Gastrocnemius medialis (tissue), 4 donors: ENCODE results near the gene NUFIP2.

Experiments
- CTCF ChIP-seq, 5 experiments: fragments of 450-650 bp in 3 of 5; fragments of 200-600 bp in 2 of 5; sonication (generic) in 2 of 5; IDR thresholded peaks in 4 of 5; conservative IDR thresholded peaks in 1 of 5; 1 replicate in 4 of 5; 2 replicates in 1 of 5; pipeline ENCODE4 v1.5.1; 2016 to 2019; ENCODE audit warnings: antibody characterized with exemption in 5 of 5, mild to moderate bottlenecking in 3 of 5, moderate library complexity in 3 of 5
- POLR2A ChIP-seq, 2 donors: fragments of 450-650 bp; IDR thresholded peaks; one replicate each; pipeline ENCODE4 v1.6.1; 2017; ENCODE audit warnings: antibody characterized with exemption in 2 of 2, mild to moderate bottlenecking in 2 of 2, moderate library complexity in 2 of 2

GRCh38 chr17:29212094-29212631 lies 81.8 kb downstream of the NUFIP2 start:
- TF ChIP-seq CTCF (IDR thresholded peaks at IDR 0.05 in 4 of 5, conservative IDR thresholded peaks at IDR 0.05 in 1 of 5) (no peak), POLR2A (IDR thresholded peaks at IDR 0.05) (no peak)
